Brain pericyte (primary cell): ENCODE measurements around the gene TWIST2.

Experiments
- DNase-seq: peaks from one replicate; pipeline ENCODE4 v3.0.0-alpha.2; 2012; ENCODE audit warnings: low read depth, low spot score

TWIST2 gene

DNA sequence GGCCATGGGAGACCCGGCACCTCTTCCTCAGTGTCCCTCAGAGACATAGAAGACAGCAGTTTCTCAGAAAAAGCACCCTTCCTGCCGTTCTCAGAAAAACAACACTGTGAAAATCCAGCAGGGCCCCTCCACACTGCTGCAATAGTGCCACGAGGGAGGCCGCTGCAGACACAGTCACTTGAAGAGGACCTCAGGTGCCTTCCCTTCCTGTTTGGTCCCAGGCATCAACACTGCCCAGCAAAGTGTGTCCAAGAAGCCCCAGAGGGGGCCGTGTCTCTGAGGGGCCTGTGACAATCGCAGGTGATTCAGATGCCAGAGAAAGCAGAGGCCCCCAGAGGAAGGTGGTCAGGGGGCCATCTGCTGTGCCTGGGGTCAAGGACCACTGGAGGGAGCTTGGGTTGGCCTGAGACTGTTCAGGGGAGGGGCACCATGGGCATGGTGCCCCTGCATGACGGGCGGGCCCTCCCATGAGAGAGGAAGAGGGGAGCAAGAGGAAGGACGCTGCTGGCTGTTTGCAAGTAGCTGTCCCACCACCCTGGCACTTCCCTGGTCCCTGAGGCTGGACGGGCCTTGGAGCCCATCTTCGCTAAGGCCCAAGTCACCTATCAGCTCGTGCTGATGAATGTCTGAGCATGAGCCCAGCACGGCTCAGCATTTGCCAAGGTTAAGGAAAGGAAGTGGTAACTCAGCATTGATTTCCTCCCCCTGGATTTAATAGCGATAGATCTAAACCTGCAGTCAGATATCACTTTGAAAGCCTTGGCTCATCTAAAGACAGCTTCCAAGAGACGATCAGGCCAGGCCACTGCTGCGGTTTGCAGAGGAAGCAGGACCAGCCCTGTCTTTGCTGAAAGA lies 9.1 kb downstream of the TWIST2 start:
- DNase-seq = no peak

DNA sequence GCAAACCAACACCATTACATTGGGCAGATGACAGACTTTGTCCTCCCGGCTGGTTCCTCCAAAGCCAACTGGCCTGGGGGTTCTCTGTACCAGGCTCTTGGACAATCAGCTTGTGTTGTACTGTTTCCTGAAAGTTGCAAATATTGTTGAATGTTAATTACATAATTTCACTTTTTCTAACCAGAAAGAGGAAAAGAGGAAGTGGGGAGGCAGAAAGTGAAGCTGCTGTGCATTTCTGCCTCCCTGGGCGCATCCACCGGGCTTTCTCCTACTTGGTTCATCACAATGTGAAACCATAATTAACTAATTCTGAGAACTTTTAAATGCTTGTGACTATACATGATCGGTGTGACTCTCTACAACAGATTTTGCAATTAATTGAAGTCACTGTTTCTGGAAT lies 10.1 kb downstream of the TWIST2 start:
- DNase-seq = no peak

DNA sequence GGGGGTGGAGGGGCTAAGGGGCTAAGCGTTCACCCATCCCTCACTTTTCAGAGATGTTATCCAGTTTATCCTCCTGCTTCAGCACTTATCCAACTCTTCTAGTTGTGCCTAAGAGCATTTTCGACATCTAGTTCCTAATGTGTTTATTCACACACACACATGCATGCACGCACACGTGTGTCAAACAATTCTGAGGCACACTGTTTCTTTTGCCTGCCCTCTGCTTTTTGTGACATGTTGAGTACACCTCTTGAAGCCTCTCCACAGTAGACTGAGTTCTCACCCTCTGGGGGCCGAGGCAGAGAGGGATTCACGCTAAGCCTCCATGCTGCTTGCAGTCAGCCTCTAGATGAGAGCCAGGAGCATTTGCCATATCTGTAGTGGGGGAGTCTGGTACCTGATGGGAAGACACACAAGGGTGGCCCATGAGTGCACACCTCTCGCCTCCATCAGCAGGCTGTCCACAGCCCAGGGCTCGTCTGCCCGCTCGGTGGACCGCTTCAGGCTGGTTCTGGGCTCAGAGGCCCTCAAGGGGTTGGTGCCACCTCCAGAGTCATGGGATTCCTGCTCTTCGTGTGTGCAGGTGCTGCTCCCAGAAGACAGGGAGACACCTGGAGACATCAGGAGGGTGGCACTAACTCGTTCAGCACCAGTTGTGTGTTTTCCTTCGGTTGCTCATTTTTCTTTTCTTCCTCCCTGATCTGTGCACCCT lies 11.9 kb downstream of the TWIST2 start:
- DNase-seq = no peak

DNA sequence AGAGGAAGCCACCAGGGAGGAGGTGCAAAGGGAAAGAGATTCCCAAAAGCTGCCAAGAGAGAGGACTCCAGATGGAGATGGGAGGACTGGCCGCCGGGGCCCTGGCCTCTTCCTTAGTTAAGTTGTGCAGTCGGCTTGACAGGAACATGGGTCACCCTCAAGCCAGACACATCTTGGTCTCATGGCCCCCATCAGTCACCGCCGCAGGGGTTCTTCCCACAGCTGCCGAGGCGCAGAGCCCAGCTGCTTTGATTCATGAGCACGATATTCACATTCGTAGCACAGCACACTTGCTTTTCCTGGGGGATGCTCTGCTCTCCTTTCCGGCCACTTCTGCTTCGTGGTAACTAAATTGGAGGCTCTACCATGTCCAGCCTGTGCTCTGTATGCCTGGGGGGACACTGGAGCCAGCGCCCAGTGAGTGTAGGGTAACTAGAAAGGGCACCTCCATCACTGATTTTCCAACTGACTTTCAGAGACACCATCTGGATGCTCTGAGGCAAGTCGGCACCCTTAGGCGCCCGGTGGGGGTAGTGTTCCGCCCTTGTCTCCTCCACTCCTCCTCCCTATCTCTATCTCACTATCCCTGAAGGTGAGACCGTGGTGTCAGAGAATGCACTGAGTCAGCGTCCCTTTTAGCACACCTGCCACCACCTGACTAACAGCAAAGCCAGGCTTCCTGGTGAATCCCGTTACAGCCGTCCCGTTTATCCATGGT lies 13.3 kb downstream of the TWIST2 start:
- DNase-seq = no peak

DNA sequence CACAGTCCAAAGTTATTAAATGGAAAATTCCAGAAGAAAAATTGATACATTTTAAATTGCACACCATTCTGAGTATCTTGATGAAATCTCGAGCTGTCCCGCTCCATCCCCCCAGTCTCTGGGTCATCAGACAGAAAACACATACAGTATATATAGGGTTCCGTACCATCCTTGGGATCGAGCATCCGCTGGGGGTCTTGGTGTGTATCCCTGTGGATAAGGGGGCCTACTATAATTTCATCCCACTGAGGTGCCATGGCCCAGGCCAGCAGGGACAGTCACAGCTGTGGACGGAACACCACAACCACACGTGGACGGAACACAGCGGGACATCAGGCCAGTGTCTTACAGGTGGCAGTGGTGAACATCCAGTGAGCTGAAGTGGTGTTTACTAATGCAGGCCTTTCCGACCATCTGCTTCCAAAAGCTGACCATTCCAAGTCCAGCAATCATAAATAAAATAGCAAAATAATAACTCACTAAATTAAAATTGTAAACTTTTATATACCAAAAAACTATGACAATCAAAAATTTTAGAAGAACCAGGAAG lies 14.0 kb downstream of the TWIST2 start:
- DNase-seq = no peak

DNA sequence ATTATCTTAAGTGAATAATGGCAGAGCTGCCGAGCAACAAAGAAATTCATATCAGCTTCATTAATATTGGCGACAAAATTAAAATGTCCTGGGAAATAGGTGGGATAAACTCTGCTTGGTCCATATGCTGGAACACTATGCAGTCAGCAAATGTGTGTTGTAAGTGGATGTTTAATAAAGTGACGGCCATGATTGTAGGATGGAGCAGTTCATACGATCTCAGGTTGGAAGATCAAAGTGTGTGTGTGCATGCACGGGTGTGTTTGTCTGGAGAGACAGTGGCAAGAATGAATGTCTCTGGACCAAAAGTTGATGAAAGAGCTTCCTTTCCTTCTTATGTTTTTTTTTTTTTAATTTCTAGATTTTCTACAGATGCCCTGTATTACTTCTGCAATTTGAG lies 14.8 kb downstream of the TWIST2 start:
- DNase-seq = no peak

DNA sequence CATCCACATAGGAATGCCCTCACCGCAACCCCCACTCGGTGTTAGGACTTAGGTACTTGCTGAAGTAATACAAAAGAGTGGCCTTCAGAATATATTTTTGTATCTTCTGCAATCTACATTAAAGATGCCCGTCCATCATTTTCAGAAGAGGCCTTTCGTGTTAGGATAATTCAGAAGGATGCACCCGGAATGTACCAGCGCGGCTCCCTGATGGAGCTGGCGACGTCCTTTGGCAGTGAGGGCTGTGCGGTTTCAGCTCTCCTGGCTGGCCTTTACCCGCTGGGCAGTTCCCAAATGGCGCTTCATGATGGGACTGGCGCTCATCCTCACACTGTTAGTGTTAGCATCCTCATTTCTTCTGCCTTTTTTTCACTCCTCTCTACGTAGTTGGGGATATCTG lies 15.3 kb downstream of the TWIST2 start:
- no peak for DNase-seq

DNA sequence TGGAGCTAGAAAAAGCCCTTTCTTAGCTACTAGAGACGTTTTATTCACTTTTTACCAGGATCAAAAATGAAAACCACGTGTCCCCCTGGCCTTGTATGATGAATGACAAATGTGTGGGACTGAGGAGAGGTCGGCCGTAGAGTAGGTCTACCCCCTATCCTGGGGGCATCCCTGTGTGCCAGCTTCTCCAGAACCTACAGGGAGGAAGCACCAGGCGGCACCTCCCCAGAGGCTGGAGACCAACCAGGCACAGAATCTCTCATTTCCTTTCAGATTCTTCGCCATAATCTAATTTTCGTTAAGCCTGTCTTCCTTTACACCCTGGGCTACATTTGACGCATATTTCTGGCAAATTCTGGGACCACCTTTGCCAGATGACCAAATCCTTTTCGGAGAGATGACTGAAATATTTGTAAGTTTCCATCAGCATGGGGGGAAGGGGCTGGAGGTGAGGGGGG lies 15.9 kb downstream of the TWIST2 start:
- no peak for DNase-seq

DNA sequence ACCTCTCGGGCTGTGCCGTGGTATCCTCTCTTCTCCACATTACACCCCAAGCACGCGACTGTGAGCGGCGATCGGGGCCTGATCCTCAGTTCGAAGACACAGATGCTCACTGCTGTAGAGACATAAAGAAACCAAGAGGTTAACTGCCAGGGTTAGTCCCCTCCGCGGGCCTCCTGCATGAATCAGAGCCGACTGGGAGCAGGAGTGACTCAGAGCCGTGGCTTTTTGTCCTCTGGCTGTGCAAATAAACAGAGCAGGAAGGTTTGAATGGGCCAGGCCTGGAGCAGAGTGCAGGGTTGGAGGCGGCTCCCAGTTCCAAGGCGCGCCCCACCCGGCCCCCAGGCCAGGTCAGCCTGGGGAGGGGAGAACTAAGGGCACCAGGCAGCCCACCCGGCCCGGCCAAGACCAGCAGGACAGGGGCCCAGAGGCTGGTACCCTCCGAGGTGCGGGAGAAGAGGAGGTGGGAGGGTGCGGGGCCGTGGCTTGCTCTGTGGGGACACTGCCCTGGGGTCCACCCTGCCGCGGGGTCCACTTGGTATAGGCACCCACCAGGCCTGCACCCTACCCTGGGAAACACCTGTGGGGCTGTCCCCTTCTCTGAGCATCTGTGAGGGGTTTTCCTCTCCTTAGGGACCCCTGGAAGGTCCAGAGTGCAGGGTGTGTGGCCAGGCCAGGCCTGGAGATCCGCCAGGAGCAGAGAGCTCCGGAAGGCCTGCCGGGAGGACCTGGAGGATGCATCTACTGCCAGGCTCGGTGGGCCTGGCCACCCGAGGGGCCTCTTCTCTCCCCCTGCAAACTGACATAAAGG lies 16.5 kb downstream of the TWIST2 start:
- peak; percentile 72 for DNase-seq

DNA sequence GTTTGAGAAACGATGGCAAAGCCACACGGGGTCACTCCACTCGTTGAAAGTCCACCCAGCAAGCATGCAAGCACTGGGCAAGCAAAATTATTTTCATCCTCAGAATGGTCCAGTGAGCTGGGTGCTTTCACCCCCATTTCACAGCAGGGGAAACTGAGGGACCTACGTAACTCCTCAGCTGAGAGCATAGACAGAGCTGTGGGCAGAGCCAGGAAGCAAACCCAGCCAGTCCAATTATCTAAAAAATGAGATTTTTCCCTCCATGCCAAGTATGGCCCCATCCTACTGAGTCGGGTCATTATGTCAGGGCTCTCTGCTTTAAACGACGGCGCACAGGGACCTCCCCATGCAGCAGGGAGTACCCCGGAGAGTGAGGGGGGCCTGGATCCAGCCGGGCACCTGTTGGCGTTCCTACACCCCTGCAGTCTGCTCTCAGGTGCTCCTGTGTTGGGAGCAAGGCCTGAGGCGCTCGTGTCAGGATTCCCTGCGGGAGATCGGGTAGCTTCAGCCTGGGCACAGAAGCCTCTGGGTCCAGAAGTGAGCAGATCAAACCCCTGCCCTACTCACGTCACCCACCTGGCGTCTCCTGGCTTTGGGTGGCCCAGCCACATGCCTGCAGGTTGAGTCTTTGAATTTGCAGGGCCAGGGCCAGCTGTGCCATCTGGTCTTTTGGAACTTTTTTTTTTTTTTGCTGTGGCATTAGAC lies 17.3 kb downstream of the TWIST2 start:
- no peak for DNase-seq

DNA sequence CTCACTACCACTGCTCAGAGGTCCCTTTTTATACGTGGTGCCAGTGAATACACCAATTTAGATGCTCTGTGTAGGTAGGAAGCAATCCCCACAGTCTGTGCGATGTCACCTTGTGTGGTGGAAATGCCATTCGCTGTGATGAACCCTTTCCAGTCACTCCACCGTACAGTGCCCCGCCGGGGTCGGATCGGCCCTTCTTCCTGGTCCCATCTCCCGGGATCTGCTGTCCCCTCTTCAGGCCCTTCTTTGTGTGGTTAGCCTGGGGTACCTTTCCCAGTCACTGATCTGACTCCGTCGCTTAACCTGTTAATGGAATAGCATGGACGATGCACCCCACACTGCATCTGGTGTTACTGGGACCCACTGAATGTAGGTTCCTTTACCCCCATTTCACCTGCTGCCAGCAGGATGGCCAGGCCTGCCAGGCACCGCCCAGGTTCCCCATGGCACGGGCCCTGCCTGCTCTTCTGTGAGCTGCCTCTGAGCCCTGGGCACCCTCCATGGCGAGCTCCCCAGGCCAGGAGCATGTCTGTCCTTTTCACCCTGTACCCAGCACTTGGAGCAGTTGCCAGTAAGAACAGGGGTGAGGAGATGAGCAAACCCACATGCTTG lies 18.0 kb downstream of the TWIST2 start:
- no peak for DNase-seq

DNA sequence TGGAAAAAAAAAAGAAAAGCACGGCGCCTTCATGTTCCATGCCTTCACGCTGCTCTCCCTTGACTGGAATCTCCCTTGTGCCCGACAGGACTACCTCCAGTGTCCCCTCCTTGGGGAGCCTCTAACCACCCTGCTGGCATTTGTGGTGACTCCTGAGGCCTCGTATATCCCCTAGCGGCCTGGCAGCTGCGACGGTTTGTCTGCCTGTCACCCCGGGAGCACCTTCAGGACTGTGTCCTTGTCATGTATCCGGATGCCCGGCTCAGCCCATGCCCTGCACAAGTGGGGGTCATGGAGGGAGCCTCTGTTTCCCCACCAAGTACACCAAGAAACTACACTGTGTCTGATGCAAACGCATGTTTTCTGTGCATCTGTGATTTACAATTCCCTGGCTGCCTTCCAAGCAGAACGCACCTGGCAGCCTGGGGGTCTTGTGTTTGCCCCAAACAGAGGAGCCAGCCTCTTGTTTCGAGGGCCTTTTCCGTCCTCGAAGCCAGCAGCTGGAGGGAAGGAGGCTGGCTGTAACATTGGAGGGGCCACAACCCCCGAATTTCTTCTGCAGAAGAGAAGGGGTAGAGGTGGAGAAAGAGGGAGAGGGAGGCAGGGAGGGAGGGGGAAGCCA lies 18.9 kb downstream of the TWIST2 start:
- DNase-seq = no peak

DNA sequence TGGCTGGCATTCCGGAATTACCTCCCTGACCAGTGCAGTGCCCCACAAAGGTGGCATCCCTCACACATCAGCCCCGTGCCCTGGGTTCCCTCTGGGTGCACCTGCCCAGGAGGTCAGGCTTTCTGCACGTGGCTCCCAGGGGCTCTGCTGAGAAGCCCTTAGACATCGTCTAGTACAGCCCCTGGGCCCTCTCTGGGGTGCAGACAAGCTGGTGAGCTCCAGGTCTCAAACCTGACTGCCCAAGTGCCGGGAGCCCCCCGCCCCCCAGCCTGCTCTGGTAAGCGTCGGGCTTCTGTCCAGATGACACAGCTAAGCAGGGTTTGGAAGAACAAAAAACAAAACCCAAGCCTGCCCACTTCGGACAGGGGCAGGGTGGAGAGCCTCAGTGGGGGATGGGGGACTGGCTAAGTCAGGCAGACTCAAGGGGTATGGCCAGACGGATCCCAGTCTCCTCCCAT lies 20.2 kb downstream of the TWIST2 start:
- no peak for DNase-seq

DNA sequence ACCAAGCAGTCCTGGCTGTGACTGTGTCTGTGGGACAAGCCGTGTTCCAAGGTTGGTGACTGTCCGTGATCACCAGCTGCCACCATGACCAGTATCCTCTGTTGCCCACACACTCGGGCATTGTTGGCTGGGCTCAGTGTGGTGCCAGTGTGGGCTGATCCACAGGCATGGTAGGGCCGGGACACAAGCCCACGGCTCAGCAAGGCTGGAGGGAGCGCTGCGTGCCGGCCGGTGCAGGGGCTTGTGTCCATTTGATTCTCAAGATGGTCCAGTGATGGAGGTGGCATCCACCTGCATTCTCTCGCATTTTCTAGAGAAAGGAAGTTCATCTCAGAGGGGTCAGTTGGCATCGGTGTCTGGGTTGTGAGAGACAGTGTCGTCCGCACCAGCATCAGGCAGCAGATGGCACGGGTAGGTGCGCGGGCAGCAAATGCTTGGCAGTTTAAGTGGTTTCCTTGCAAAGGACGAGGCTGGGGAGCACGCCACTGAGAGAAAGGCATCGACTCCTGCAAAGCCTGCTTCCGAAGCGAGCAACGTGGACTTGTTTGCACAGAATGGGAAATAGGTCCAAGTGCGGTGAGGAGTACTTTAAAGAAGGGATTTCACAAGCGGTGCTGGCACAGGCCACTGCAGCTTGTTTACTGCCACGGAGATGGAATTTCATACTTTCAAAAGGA lies 20.9 kb downstream of the TWIST2 start:
- no peak for DNase-seq

DNA sequence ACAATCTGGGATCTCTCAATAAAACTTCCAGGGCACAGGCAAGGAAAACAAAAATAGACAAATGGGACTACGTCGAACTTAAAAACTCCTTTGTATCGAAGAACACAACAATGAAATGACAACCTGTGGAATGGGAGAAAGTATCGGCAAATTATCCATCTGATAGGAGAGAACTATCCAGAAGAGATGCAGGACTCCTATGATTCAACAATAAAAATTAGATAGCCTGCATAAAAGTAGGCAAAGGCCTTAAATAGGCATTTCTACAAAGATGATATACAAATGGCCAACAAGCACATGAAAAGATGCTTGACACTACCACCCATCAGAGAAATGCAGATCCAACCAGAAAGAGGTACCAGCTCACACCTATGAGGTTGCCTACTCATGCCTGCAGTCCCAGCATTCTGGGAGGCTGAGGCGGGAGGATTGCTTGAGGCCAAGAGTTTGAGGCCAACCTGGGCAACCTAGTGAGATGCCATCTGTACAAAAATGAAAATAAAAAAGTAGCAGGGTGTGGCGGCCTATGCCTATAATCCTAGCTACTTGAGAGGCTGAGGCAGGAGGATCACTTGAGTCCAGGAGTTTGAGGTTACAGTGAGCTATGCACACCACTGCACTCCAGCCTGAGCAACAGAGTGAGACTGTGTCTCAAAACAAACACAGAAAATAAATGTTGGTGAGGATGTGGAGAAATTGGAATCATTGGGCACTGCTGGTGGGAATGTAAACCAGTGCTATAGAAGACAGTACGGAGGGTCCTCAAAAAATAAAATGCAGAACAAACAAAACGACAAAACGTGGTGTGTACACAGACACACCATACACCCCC lies 21.6 kb downstream of the TWIST2 start:
- DNase-seq = no peak

DNA sequence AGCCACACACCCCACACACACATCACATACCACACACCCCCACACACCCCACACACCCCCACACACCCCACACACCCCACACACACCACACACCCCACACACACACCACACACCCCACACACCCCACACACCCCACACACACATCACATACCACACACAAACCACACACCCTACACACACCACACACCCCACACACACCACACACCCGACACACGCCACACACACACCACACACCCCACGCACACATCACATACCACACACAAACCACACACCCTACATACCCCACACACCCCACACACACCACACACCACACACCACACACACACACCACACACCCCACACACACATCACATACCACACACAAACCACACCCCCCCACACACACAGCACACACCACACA lies 22.4 kb downstream of the TWIST2 start:
- no peak for DNase-seq

DNA sequence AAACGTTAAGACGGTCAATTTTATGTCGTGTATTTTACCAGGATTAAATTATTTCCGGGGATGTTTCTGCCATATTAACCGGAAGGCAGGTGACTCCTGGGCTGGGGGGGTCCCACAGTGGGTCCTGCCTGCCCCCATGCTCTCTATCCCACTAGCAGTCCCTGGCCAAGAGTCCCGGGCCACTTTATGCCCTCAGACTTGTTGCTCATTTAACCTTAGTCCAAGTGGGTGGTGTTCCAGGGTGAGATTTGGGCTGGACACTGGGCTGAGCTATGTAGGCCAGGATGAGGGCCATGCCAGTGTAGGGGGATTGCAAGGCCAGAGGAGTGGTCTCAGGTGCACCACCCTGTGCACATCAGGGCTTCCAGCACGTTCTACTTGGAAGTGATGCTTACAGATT lies 24.1 kb downstream of the TWIST2 start:
- no peak for DNase-seq
